BE2C (cell line): ENCODE measurements around the gene HMGCS2.
"Not testable (repeated sequence)": the region's sequence is repeated elsewhere in the genome, so short reads cannot be mapped to it uniquely, and the experiment has no call there.

Experiments used
- DNase-seq: peaks from one replicate; pipeline ENCODE4 v3.0.0-alpha.2; 2020
- H3K27me3 ChIP-seq: fragments of 250-450 bp; sonication (Bioruptor Pico); 2 replicates; pipeline ENCODE4 v1.5.1; 2020; ENCODE audit warnings: mild to moderate bottlenecking
- H3K36me3 ChIP-seq: fragments of 250-450 bp; sonication (Bioruptor Pico); 2 replicates; pipeline ENCODE4 v1.5.1; 2020; ENCODE audit warnings: mild to moderate bottlenecking
- H3K4me1 ChIP-seq: fragments of 250-450 bp; sonication (Bioruptor Pico); 2 replicates; pipeline ENCODE4 v1.5.1; 2020
- H3K4me3 ChIP-seq: 2 replicates; pipeline ENCODE4 v1.5.1; 2011; ENCODE audit warnings: low read depth, low read length
- H3K9me3 ChIP-seq: fragments of 250-450 bp; sonication (Bioruptor Pico); 2 replicates; pipeline ENCODE4 v1.5.1; 2020
- TF ChIP-seq, protein P1 (sequence below): IDR thresholded peaks from 2 replicates; pipeline ENCODE4 v1.5.1; 2012; ENCODE audit warnings: mild to moderate bottlenecking, low read depth, low read length

Gene HMGCS2

DNA sequence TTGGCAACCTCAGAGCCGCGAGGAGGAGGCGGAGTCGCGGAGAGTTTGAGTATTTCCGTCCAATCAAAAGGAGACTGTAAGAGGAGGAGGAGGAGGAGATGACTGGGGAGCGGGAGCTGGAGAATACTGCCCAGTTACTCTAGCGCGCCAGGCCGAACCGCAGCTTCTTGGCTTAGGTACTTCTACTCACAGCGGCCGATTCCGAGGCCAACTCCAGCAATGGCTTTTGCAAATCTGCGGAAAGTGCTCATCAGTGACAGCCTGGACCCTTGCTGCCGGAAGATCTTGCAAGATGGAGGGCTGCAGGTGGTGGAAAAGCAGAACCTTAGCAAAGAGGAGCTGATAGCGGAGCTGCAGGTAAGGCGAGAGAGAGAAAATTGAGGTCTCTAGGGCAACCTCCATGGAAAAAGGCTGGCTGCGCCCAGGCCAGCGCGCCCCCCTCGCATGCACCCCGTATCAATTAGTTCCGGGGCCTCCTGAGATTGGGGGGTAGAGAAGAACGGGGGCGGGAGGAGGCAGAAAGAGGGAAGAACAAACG lies 56.8 kb downstream of the HMGCS2 start, which contains the start of gene PHGDH:
PHGDH (plus strand) TSS at position 131 of the 538 bp plus-strand sequence; CDS start at position 220, 89 bp downstream.
- peak; percentile 84 for DNase-seq
- Histone ChIP-seq H3K36me3 (peaks cover 9% of the 10 kb centered on the region), H3K27me3 (no peaks in the 10 kb centered on the region), H3K9me3 (no peaks in the 10 kb centered on the region), H3K4me1 (peaks cover 9% of the 10 kb centered on the region), H3K4me3 (peak within 1 kb of the TSS; percentile 87)
- TF ChIP-seq, protein P1, sequence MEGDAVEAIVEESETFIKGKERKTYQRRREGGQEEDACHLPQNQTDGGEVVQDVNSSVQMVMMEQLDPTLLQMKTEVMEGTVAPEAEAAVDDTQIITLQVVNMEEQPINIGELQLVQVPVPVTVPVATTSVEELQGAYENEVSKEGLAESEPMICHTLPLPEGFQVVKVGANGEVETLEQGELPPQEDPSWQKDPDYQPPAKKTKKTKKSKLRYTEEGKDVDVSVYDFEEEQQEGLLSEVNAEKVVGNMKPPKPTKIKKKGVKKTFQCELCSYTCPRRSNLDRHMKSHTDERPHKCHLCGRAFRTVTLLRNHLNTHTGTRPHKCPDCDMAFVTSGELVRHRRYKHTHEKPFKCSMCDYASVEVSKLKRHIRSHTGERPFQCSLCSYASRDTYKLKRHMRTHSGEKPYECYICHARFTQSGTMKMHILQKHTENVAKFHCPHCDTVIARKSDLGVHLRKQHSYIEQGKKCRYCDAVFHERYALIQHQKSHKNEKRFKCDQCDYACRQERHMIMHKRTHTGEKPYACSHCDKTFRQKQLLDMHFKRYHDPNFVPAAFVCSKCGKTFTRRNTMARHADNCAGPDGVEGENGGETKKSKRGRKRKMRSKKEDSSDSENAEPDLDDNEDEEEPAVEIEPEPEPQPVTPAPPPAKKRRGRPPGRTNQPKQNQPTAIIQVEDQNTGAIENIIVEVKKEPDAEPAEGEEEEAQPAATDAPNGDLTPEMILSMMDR, result 0 out of 2 replicates have a peak, but pooled peaks have one; percentile 1

DNA sequence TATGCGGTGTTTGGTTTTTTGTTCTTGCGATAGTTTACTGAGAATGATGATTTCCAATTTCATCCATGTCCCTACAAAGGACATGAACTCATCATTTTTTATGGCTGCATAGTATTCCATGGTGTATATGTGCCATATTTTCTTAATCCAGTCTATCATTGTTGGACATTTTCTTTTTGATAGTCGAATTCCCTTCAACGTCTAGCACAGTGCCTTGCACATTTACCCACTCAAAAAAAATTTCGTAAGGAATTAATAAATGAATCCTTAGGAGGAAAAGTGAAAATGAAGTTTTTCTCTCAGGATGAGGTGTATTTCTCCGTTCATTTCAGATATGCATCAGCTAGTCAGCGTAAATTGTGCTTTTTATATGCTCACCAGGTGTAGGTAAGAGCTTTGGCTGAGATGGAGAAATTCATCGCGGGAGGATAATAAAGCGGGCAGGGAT lies 57.3 kb downstream of the HMGCS2 start:
- H3K4me3 ChIP-seq, result peak overlapping the region; percentile 87
- not testable (repeated sequence) for H3K4me1 ChIP-seq, H3K9me3 ChIP-seq

DNA sequence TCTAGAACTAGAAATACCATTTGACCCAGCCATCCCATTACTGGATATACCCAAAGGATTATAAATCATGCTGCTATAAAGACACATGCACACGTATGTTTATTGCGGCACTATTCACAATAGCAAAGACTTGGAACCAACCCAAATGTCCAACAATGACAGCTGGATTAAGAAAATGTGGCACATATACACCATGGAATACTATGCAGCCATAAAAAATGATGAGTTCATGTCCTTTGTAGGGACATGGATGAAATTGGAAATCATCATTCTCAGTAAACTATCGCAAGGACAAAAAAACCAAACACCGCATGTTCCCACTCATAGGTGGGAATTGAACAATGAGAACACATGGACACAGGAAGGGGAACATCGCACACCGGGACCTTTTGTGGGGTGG lies 62.1 kb downstream of the HMGCS2 start:
- H3K36me3 ChIP-seq, H3K9me3 ChIP-seq, H3K4me1 ChIP-seq, DNase-seq, H3K27me3 ChIP-seq, H3K4me3 ChIP-seq: not testable (repeated sequence)

More for the DNA sequence above, 57.3 kb downstream of the HMGCS2 start:
- H3K36me3 ChIP-seq, H3K27me3 ChIP-seq, DNase-seq: not testable (repeated sequence)

DNA sequence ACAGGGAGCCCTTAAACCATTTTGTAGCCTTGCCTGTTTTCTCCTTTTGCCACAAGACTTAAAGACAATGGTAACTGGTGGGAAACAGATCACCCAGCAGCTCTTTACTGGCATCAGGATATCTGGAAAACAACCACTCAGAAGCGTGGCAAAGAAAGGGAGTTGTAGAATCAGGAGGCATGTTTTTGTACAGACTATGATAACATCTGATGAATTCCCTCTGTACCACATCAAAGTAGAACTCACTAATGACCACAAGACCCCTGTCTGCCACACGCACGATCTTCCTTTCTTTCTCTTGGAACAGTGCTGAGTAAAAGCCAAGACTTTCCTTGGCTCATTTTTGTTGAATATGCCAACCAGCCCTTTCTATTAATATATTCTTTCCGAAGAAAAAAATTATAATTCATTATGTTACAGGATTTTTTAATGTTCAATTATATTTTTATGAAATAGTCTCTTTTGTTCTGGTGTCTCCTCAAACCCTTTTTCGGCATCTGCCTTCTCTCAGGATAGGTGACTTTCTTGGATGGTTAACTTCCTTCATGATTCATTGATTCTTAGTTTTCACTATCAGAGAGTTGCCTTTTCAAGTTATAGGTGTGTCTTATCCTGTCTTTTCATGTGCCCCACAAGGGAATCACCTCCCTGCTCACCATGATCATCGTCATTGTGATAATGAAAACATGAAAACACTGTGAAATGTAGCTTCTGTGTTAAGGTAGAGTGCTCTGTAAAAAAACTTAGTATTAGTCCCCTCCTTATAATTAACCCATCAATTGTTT lies 64.8 kb downstream of the HMGCS2 start:
- Histone ChIP-seq H3K9me3 (peaks cover 3% of the 10 kb centered on the region; the same call in 1 of the 2 replicates), H3K4me1 (no peaks in the 10 kb centered on the region), H3K27me3 (no peaks in the 10 kb centered on the region; the same call in 1 of the 2 replicates), H3K36me3 (no peaks in the 10 kb centered on the region), H3K4me3 (no peak overlapping the region)
- TF ChIP-seq, protein P1, result no peak
- no peak for DNase-seq

DNA sequence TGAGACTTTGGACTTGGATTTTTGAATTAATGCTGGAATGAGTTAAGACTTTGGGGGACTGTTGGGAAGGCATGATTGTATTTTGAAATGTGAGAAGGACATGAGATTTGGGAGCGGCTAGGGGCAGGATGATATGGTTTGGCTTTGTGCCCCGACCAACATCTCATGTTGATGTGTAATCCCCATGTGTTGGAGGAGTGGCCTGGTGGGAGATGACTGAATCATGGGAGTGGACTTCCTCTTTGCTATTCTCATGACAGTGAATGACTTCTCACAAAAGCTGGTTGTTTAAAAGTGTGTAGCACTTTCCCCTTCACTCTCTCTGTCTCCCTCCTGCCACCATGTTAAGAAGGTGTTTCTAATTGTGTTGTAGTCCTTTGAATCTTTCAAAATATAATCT lies 66.3 kb downstream of the HMGCS2 start:
- H3K4me3 ChIP-seq, result no peak overlapping the region
- no peaks in the 10 kb centered on the region; the same call in 1 of the 2 replicates for H3K27me3 ChIP-seq
- H3K9me3 ChIP-seq, result peaks cover 3% of the 10 kb centered on the region; the same call in 1 of the 2 replicates
- DNase-seq, result no peak
- no peaks in the 10 kb centered on the region for H3K36me3 ChIP-seq
- no peaks in the 10 kb centered on the region for H3K4me1 ChIP-seq
- TF ChIP-seq, protein P1, result no peak

DNA sequence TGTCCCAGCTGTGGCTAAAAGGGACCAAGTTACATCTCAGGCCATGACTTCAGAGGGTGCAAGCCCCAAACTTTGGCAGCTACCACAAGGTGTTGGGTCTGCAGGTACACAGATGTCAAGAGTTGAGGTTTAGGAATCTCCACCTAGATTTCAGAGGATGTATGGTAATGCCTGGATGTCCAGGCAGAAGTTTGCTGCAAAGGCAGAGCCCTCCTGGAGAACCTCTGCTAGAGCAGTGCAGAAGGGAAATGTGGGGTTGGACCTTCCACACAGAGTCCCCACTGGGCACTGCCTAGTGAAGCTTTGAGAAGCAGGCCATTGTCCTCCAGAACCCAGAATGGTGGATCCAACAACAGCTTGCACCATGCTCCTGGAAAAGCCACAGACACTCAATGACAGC lies 67.0 kb downstream of the HMGCS2 start:
- Histone ChIP-seq H3K36me3 (no peaks in the 10 kb centered on the region), H3K4me1 (no peaks in the 10 kb centered on the region), H3K27me3 (no peaks in the 10 kb centered on the region; the same call in 1 of the 2 replicates), H3K4me3 (no peak overlapping the region), H3K9me3 (peaks cover 3% of the 10 kb centered on the region; the same call in 1 of the 2 replicates)
- TF ChIP-seq, protein P1, result no peak
- no peak for DNase-seq

DNA sequence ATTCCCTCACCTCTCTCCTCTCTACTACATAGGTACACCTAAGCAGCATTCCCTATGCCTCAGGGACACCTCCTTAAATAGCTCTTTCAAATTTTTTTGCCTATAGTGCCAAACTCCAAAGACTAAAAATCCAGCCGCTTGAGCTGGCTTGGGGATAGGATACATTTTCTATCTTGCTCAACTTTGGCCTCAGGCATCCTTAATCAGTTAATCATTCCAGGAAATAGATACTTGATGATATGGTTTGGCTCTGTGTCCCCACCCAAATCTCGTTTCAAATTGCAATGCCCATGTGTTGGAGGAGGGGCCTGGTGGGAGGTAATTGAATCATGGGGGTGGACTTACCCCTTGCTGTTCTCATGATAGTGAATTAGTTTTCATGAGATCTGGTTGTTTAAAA lies 68.4 kb downstream of the HMGCS2 start:
- H3K27me3 ChIP-seq, result peaks cover 3% of the 10 kb centered on the region
- H3K4me1 ChIP-seq, result no peaks in the 10 kb centered on the region
- peaks cover 3% of the 10 kb centered on the region; the same call in 1 of the 2 replicates for H3K9me3 ChIP-seq
- TF ChIP-seq, protein P1, result no peak
- H3K36me3 ChIP-seq, result no peaks in the 10 kb centered on the region
- H3K4me3 ChIP-seq, result no peak overlapping the region
- DNase-seq, result no peak
